Mononuclear cell (primary cell): ENCODE results near the gene ZDHHC11B. TPM values are rescaled to one million over a fixed set of nuclear protein-coding genes. Genes with fewer than 3 reads are reported as not detected.
A peak's percentile ranks its signal among the peaks of the same experiment; 100 is the strongest.
"Not testable (repeated sequence)": the region's sequence is repeated elsewhere in the genome, so short reads cannot be mapped to it uniquely, and the experiment has no call there.

Experiments
- H3K27me3 ChIP-seq: 2 replicates; pipeline ENCODE4 v1.6.0; 2011; ENCODE audit warnings: low read length, control low read depth; ENCODE audit not compliant: insufficient read depth
- H3K4me1 ChIP-seq: 2 replicates; pipeline ENCODE4 v1.5.1; 2011; ENCODE audit warnings: mild to moderate bottlenecking, low read length, control low read depth; ENCODE audit not compliant: insufficient read depth
- H3K4me3 ChIP-seq: 2 replicates; pipeline ENCODE4 v1.5.1; 2011; ENCODE audit warnings: mild to moderate bottlenecking, low read length, moderate library complexity
- H3K9me3 ChIP-seq: 2 replicates; pipeline ENCODE4 v1.5.1; 2011; ENCODE audit warnings: low read depth, mild to moderate bottlenecking, control low read depth, low read length
- total RNA-seq: library from RNA; depleted of rRNA; stranded (reverse); fragments of >200 nt; gene quantifications from one replicate; pipeline ENCODE4 v1.2.3, GENCODE V29; 2012

ZDHHC11B gene
- total RNA-seq, 1 donor: 0.73 TPM

- not testable (repeated sequence) for H3K4me1 ChIP-seq, H3K9me3 ChIP-seq, H3K4me3 ChIP-seq, H3K27me3 ChIP-seq
Observed at GRCh38 chr5:696191-696590, 88.3 kb downstream of the ZDHHC11B start.

- H3K4me3 ChIP-seq, H3K27me3 ChIP-seq, H3K9me3 ChIP-seq, H3K4me1 ChIP-seq: not testable (repeated sequence)
Observed at GRCh38 chr5:695475-695874, 89.1 kb downstream of the ZDHHC11B start.

DNA sequence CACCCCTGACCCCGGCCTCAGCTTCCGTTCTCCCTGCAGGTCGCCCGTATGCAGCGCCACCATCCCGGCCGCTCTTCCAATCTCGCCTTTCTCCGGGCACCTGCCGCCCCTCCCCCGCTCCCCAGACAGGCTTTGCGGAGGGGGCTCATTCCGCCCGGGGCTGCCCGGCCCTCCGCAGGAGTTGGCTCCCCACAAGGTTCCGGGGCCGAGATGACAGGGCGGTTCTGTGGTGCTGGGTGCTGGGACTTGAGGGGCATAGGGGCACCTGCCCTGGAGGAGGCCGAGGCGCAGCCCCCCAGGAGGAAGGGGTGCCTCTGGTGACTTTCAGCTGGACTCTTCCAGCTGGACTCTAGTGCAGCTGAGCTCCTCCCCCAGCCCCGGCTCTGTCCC is 90.5 kb downstream of the ZDHHC11B start:
- H3K4me3 ChIP-seq, H3K9me3 ChIP-seq, H3K27me3 ChIP-seq, H3K4me1 ChIP-seq: not testable (repeated sequence)

DNA sequence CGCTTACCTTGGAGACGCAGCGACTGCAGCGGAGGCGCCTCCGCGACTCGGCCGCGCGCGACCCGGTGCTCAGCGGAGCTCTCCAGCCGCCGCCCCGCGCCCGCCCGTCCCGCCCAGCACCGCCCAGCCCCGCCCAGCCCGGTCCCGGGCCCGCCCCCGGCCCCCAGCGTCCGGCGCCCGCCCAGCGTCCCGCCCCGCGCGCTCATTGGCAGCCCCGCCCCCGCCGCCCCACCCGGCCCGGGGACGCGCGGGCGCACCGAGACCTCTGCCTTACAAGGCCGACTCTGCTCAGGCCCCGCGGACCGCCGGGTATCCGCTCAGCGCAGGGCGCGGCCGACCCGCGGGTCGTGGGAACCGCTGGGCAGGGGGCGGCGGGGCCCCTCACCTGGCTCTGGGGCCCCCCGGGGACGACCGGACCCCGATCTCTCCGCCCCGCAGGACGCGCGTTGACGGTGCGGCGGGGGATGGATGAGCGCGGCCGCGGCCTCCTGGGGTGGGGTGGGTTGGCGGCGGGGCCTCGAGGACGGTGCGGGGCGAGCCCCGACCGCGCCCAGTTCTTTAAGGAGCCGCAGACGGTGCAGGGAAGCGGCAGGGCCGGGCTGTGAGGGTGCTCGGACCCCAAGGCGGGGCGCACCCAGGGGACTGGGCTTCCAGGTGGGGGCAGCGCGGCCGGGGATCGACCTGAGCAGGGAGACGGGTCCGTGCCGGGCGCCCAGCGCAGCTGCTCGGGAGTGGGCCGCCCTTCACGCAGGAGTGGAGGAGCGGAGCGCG is 91.1 kb downstream of the ZDHHC11B start, which contains the start of gene TPPP:
Gene TPPP (minus strand): TSS at position 82 of the 771 bp plus-strand sequence. CDS start 15,292 bp downstream, outside the sequence.
- peak within 1 kb of the TSS; percentile 20 for H3K4me3 ChIP-seq
- not testable (repeated sequence) for H3K9me3 ChIP-seq, H3K4me1 ChIP-seq, H3K27me3 ChIP-seq

DNA sequence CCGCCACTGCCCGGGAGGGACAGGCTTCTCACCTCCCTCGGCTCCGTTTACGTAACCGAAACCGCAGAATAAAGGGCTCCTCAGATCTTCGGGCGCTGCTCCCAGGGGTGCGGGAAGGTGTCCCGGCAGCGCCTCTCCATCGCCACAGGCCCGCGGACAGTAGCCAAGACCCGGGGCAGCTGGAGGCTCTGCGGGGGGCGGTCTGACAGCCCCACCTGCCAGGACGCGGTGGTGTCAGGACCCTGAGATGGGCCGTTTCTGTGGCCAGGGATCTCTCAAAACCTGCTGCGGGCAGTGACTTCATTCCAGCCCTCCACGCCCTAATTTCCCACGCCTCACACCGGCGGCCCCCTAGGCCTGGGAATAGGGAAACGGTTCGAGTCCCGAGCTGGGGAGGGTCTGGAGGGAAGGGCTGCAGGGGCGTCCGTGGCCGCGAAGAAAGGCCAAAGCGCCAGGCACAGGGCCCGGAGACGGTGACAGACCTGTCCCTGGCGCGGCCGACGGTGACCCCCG is 91.9 kb downstream of the ZDHHC11B start:
- peak overlapping the region; percentile 20 for H3K4me3 ChIP-seq
- not testable (repeated sequence) for H3K4me1 ChIP-seq, H3K9me3 ChIP-seq, H3K27me3 ChIP-seq

- no peaks in the 10 kb centered on the region for H3K9me3 ChIP-seq
- no peaks in the 10 kb centered on the region for H3K27me3 ChIP-seq
- peaks cover 3% of the 10 kb centered on the region for H3K4me1 ChIP-seq
- H3K4me3 ChIP-seq: no peak overlapping the region
Observed at GRCh38 chr5:691817-692528, 92.6 kb downstream of the ZDHHC11B start.

- not testable (repeated sequence) for H3K4me3 ChIP-seq, H3K4me1 ChIP-seq, H3K9me3 ChIP-seq, H3K27me3 ChIP-seq
Observed at GRCh38 chr5:691049-691448, 93.5 kb downstream of the ZDHHC11B start.

- not testable (repeated sequence) for H3K4me1 ChIP-seq, H3K27me3 ChIP-seq, H3K4me3 ChIP-seq, H3K9me3 ChIP-seq
Observed at GRCh38 chr5:690293-690692, 94.2 kb downstream of the ZDHHC11B start.

DNA sequence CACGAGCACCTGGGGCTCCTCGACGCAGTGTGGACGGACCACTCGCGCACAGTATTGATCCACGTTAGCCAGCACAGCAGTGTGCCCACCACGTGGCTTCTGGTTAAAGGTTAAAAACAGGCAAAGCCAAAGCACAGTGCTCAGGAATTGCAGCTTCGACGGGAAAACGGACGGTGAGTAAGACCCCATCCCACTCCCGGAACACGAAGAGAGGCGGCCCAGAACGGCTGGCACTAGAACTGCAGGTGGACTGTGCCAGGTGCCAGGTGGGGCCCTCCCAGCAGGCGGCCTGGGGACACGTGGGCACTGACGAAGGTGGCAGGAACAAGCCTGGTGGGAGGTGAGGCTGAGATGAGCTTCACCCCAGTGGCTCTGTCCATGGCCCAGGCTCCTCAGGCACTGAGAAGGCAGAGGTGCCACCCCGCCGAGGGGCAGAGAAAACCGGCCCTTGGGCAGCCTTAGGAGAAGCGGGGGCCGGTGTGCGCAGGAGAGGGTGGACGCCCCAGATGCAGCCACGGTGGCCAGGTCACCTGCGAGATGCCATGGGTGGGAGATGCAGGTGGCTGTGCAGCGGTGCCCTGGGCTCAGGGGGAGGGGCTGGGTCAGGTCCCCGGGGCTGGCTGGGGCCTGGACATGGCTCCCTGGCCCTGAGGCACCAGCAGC is 96.0 kb downstream of the ZDHHC11B start:
- not testable (repeated sequence) for H3K4me1 ChIP-seq, H3K4me3 ChIP-seq, H3K27me3 ChIP-seq, H3K9me3 ChIP-seq

DNA sequence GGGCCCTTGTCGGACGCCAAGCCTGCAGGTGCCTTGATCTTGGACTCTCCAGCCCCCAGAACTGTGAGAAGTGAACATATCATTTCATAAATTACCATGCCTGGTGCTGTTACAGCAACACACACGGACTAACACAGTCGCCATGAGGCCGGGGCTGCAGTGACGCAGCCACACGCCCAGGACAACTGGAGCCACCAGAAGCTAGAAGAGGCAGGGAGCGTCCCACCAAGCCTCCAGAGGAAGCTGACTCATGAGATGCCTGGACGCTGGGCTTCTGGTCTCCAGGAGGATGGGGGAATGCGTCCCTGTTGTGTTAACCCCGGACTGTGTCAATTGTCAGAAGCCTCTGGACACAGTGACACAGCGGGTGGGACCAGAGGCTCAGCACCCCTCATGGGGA is 97.6 kb downstream of the ZDHHC11B start:
- H3K4me1 ChIP-seq, H3K27me3 ChIP-seq, H3K4me3 ChIP-seq, H3K9me3 ChIP-seq: not testable (repeated sequence)

DNA sequence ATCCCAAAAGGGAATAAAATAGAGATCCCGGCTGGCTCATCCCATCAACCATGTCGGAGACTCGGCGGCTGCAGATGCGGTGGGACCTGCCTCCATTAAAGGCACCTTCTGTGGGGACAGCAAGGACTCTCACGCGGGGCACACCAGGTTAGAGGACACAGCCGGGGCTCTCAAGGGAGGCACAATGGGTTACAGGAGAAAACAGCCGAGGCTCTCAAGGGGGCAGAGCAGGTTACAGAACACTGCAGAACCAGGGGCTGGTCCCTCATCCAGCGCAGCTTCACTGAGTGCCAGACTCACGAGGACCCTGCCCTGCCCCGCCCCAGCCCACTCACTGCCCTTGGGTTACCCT is 98.4 kb downstream of the ZDHHC11B start:
- not testable (repeated sequence) for H3K27me3 ChIP-seq, H3K4me1 ChIP-seq, H3K9me3 ChIP-seq, H3K4me3 ChIP-seq

- Histone ChIP-seq H3K4me1 (no peaks in the 10 kb centered on the region), H3K4me3 (no peak overlapping the region), H3K27me3 (no peaks in the 10 kb centered on the region), H3K9me3 (no peaks in the 10 kb centered on the region)
Observed at GRCh38 chr5:685262-686171, 99.0 kb downstream of the ZDHHC11B start.

DNA sequence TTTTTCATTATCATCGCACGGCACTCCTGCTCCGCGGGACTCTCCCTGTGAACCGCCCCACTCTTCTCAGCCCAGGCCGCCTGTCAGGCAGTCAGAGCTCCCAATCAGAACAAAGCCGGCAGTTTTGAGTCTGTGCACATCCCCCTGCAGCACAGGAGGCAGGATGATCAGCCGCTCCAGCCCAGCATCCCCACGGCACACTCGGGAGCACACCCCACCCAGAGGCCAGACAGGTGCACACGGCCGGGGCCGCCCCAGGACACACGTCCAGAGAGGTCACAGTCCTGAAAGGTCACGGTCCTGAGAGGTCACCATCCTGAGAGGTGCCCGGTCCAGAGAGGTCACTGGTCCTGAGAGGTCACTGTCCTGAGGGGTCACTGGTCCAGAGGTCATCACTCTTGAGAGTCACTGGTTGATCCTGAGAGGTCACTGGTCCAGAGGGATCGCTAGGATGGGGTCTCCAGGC is 99.7 kb downstream of the ZDHHC11B start:
- Histone ChIP-seq H3K9me3 (no peaks in the 10 kb centered on the region), H3K4me1 (no peaks in the 10 kb centered on the region), H3K4me3 (no peak overlapping the region), H3K27me3 (no peaks in the 10 kb centered on the region)

GRCh38 chr5:683551-684481 is 100.7 kb downstream of the ZDHHC11B start:
- no peak overlapping the region for H3K4me3 ChIP-seq
- H3K4me1 ChIP-seq: no peaks in the 10 kb centered on the region
- no peaks in the 10 kb centered on the region for H3K27me3 ChIP-seq
- no peaks in the 10 kb centered on the region for H3K9me3 ChIP-seq
